T-helper 2 cell treated with Interferon-gamma antibody and Interleukin-4, amounts not matched to agents 5 μg/mL and 100 μg/mL, for 36 hours (primary cell): ENCODE measurements around the gene E2F8.

Experiments
- DNase-seq: peaks from one replicate; pipeline ENCODE4 v3.0.0; 2021; ENCODE audit warnings: low spot score
- H3K27ac Mint-ChIP-seq: one replicate; pipeline ENCODE4 v1.8.0; 2021; ENCODE audit warnings: mild to moderate bottlenecking, mixed read lengths
- H3K27me3 Mint-ChIP-seq: one replicate; pipeline ENCODE4 v1.8.0; 2021; ENCODE audit warnings: low read depth, mixed read lengths
- H3K36me3 Mint-ChIP-seq: one replicate; pipeline ENCODE4 v1.8.0; 2021; ENCODE audit warnings: low read depth, mixed read lengths
- H3K4me1 Mint-ChIP-seq: one replicate; pipeline ENCODE4 v1.8.0; 2021; ENCODE audit warnings: low read depth, mixed read lengths
- H3K4me3 Mint-ChIP-seq: one replicate; pipeline ENCODE4 v1.8.0; 2022; ENCODE audit warnings: mild to moderate bottlenecking, moderate library complexity, mixed read lengths
- H3K9me3 Mint-ChIP-seq: one replicate; pipeline ENCODE4 v1.8.0; 2021; ENCODE audit warnings: mixed read lengths

Gene E2F8

GRCh38 chr11:19243143-19243542 is 2.4 kb upstream of the E2F8 start:
- Mint-ChIP-seq H3K27me3 (peaks cover 15% of the 10 kb centered on the region), H3K27ac (no peak overlapping the region), H3K4me1 (peaks cover 32% of the 10 kb centered on the region), H3K9me3 (peaks cover 5% of the 10 kb centered on the region), H3K36me3 (peaks cover 20% of the 10 kb centered on the region), H3K4me3 (peak overlapping the region; percentile 99)
- no peak for DNase-seq

- Mint-ChIP-seq H3K4me3 (peak overlapping the region; percentile 99), H3K36me3 (peaks cover 26% of the 10 kb centered on the region), H3K9me3 (no peaks in the 10 kb centered on the region), H3K27ac (peak overlapping the region; percentile 89), H3K27me3 (peaks cover 11% of the 10 kb centered on the region), H3K4me1 (peaks cover 34% of the 10 kb centered on the region)
- DNase-seq = no peak
These were observed 1.6 kb upstream of the E2F8 start for GRCh38 chr11:19242179-19242932.

GRCh38 chr11:19241260-19242178 is 774 bp upstream of the E2F8 start:
- no peaks in the 10 kb centered on the region for H3K9me3 Mint-ChIP-seq

GRCh38 chr11:19239039-19239438 is 1.7 kb downstream of the E2F8 start:
- Mint-ChIP-seq H3K27me3 (peaks cover 3% of the 10 kb centered on the region), H3K27ac (peak overlapping the region; percentile 55), H3K9me3 (no peaks in the 10 kb centered on the region), H3K4me1 (peaks cover 38% of the 10 kb centered on the region), H3K36me3 (peaks cover 57% of the 10 kb centered on the region), H3K4me3 (peak overlapping the region; percentile 85)
- no peak for DNase-seq

More at GRCh38 chr11:19241260-19242178, 774 bp upstream of the E2F8 start:
- Mint-ChIP-seq H3K27ac (peak overlapping the region; percentile 89), H3K36me3 (peaks cover 35% of the 10 kb centered on the region), H3K4me1 (peaks cover 34% of the 10 kb centered on the region), H3K4me3 (peak overlapping the region; percentile 99), H3K27me3 (peaks cover 8% of the 10 kb centered on the region)
- DNase-seq = peak; percentile 64

- H3K27me3 Mint-ChIP-seq = peaks cover 3% of the 10 kb centered on the region
- H3K4me1 Mint-ChIP-seq = peaks cover 28% of the 10 kb centered on the region
- DNase-seq = no peak
- peaks cover 64% of the 10 kb centered on the region for H3K36me3 Mint-ChIP-seq
- no peak overlapping the region for H3K27ac Mint-ChIP-seq
- no peaks in the 10 kb centered on the region for H3K9me3 Mint-ChIP-seq
- H3K4me3 Mint-ChIP-seq = no peak overlapping the region
These were observed 2.9 kb downstream of the E2F8 start for GRCh38 chr11:19237813-19238212.

- DNase-seq = no peak
- Mint-ChIP-seq H3K36me3 (peaks cover 66% of the 10 kb centered on the region), H3K27ac (no peak overlapping the region), H3K27me3 (peaks cover 3% of the 10 kb centered on the region), H3K9me3 (no peaks in the 10 kb centered on the region), H3K4me3 (no peak overlapping the region), H3K4me1 (peaks cover 24% of the 10 kb centered on the region)
These were observed 3.4 kb downstream of the E2F8 start for GRCh38 chr11:19237381-19237780.

- no peaks in the 10 kb centered on the region for H3K27me3 Mint-ChIP-seq
- peaks cover 28% of the 10 kb centered on the region for H3K4me1 Mint-ChIP-seq
- no peak overlapping the region for H3K4me3 Mint-ChIP-seq
- no peak overlapping the region for H3K27ac Mint-ChIP-seq
- H3K36me3 Mint-ChIP-seq = peaks cover 84% of the 10 kb centered on the region
- no peak for DNase-seq
- H3K9me3 Mint-ChIP-seq = no peaks in the 10 kb centered on the region
These were observed 6.4 kb downstream of the E2F8 start for GRCh38 chr11:19234231-19234817.

- Mint-ChIP-seq H3K27ac (no peak overlapping the region), H3K36me3 (peaks cover 82% of the 10 kb centered on the region), H3K4me3 (no peak overlapping the region), H3K27me3 (no peaks in the 10 kb centered on the region), H3K9me3 (no peaks in the 10 kb centered on the region), H3K4me1 (peaks cover 18% of the 10 kb centered on the region)
- DNase-seq = no peak
These were observed 7.7 kb downstream of the E2F8 start for GRCh38 chr11:19232910-19233503.

- Mint-ChIP-seq H3K9me3 (no peaks in the 10 kb centered on the region), H3K27ac (no peak overlapping the region), H3K27me3 (no peaks in the 10 kb centered on the region), H3K4me3 (no peak overlapping the region), H3K4me1 (peaks cover 12% of the 10 kb centered on the region), H3K36me3 (peaks cover 76% of the 10 kb centered on the region)
- no peak for DNase-seq
These were observed 11.1 kb downstream of the E2F8 start for GRCh38 chr11:19229671-19230070.

GRCh38 chr11:19228968-19229367 is 11.8 kb downstream of the E2F8 start:
- H3K27me3 Mint-ChIP-seq = no peaks in the 10 kb centered on the region
- no peaks in the 10 kb centered on the region for H3K9me3 Mint-ChIP-seq
- peaks cover 74% of the 10 kb centered on the region for H3K36me3 Mint-ChIP-seq

GRCh38 chr11:19226378-19227195 is 14.2 kb downstream of the E2F8 start:
- H3K9me3 Mint-ChIP-seq = no peaks in the 10 kb centered on the region
- peaks cover 78% of the 10 kb centered on the region for H3K36me3 Mint-ChIP-seq
- no peaks in the 10 kb centered on the region for H3K27me3 Mint-ChIP-seq
- peaks cover 11% of the 10 kb centered on the region for H3K4me1 Mint-ChIP-seq
- H3K27ac Mint-ChIP-seq = no peak overlapping the region
- H3K4me3 Mint-ChIP-seq = no peak overlapping the region
- no peak for DNase-seq

More at GRCh38 chr11:19228968-19229367, 11.8 kb downstream of the E2F8 start:
- DNase-seq = no peak
- H3K4me1 Mint-ChIP-seq = peaks cover 10% of the 10 kb centered on the region
- H3K27ac Mint-ChIP-seq = no peak overlapping the region
- no peak overlapping the region for H3K4me3 Mint-ChIP-seq

- Mint-ChIP-seq H3K36me3 (peaks cover 70% of the 10 kb centered on the region), H3K4me3 (no peak overlapping the region), H3K27me3 (no peaks in the 10 kb centered on the region), H3K9me3 (no peaks in the 10 kb centered on the region), H3K4me1 (peaks cover 9% of the 10 kb centered on the region), H3K27ac (no peak overlapping the region)
- DNase-seq = no peak
These were observed 15.2 kb downstream of the E2F8 start for GRCh38 chr11:19225581-19225980.

- H3K4me3 Mint-ChIP-seq = no peak overlapping the region
- peaks cover 5% of the 10 kb centered on the region for H3K4me1 Mint-ChIP-seq
- no peak overlapping the region for H3K27ac Mint-ChIP-seq
- H3K9me3 Mint-ChIP-seq = no peaks in the 10 kb centered on the region
- no peaks in the 10 kb centered on the region for H3K27me3 Mint-ChIP-seq
- H3K36me3 Mint-ChIP-seq = peaks cover 65% of the 10 kb centered on the region
- no peak for DNase-seq
These were observed 15.6 kb downstream of the E2F8 start for GRCh38 chr11:19225123-19225522.
